GM19467 (cell line): Measurements from ENCODE around the gene PLAU.
A peak's percentile ranks its signal among the peaks of the same experiment; 100 is the strongest.
"Not testable (repeated sequence)": the region's sequence is repeated elsewhere in the genome, so short reads cannot be mapped to it uniquely, and the experiment has no call there.

Source experiments
- ATAC-seq: cut with Tn5 transposase; IDR thresholded peaks from one replicate; pipeline ENCODE4 v1.9.1; 2021; ENCODE audit warnings: mild to moderate bottlenecking, moderate library complexity; ENCODE audit not compliant: unreplicated experiment

PLAU gene

DNA sequence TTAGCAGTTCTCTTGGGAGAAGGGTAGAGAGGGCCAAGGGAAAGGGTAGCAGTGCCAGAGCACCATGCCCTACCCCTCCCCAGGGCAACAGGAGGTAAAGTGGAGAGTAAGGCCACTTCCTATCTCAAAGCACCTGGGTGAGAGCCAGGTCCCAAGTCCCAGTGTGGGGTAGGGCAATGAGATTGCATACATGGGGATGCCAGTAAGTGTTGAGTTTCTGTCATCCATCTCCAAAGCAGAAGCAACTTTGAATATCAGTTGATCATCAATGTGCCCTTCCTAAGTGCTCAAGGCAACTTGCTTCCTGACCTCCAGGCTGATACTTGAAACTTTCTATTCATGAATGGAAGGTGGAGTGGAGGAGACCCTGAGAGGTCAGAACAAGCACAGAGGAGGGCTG, 34.4 kb upstream of the PLAU start:
- ATAC-seq = no peak

DNA sequence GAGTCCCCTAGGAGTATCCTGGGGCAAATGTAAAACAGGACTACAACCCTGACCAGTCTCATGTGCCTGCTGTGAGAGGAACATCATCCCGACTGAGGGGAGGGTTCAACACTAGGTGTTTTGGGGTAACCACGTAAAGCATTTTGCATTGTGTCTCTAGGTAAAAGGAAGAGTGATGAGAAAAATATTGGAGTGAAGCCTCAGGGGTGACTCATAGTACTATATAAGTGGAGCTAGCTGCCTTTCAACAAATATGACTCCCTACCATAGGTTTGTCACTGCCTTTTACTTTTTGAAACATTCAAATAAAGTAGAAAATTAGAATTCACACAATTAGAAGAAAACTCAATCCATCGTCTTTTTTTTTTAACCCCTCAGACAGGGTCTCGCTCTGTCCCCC, 34.0 kb upstream of the PLAU start:
- no peak for ATAC-seq

DNA sequence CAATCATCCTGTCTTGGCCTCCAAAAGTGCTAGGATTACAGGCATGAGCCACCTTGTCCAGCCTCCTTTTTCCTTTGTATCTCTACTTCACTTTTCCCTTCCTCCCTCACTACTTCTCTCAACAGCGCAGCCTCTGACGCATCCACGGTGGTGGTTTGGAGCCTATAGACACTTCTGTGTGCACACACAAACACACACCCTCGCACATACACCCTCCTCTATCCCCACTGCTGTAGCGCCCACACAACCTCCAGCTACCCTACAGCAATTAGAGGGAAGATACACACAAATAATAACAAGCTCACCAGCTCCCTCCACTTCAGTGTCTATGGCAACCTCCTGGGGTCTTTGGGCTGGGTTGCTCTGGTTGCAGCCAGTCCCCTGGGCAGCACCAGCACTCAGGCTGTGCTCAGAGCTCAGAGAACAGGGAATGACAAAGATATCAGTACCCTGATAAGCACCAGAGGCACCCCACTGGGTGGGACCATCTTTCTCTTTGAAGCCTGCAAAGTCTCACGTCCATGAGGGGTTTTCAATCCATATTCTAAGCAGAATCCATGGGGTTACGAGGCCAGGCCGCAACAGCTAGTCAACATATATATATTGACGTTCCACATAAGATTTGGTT, 33.3 kb upstream of the PLAU start:
- no peak for ATAC-seq

DNA sequence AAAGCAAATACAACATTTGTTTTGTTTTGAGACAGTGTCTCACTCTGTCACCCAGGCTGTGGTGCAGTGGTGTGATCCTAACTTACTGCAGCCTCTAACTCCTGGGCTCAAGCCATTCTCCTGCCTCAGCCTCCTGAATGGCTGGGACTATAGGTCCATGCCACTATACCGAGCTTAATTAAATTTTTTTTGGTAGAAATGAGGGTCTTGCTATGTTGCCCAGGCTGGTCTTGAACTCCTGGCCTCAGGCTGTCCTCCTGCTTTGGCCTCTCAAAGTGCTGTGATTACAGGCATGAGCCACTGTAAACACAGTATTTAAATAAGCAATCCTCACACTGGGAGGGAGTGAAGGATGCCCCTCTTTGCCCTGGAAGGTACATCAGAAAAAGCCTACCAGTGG, 32.6 kb upstream of the PLAU start:
- ATAC-seq = no peak

DNA sequence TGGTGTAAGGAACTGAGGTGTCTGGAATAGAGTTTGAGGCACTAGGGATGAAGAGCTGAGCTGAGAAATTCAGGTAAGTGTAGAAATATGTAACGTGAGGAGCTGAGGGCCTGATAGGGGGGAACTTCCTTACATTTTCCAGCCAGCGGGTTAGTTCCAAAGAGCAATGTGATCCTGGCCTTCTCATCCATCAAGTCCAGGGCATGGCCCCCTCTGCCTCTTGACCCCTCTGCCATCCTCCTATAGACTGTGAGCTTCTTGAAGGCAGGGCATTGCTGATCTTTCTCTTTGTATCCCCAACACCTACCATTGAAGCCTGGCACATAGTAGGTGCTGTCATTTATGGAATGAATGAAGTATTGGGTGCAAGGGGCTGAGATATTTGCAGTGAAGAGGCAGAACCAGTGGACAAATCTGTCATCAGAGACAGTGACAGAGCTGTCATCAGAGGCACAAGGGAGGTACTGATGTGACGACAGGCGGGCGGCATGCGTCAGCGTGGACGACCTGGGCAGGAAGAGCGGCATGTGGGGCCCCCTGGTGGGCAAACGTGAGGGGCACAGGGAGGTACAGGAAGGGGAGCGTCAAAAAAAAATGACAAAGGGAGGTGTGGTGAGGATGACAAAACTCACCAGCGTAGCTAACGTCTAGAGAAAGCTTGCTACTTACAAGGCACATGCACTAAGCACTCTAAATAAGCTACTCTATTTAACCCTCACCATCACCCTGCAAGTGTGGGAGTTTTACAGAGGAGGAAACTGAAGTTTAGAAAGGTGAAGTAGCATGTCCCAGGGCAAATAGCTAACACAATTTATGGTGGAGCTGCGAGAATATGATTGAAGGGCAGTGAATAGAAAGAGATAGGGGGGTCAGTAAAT, 31.4 kb upstream of the PLAU start:
- peak; percentile 89 for ATAC-seq

DNA sequence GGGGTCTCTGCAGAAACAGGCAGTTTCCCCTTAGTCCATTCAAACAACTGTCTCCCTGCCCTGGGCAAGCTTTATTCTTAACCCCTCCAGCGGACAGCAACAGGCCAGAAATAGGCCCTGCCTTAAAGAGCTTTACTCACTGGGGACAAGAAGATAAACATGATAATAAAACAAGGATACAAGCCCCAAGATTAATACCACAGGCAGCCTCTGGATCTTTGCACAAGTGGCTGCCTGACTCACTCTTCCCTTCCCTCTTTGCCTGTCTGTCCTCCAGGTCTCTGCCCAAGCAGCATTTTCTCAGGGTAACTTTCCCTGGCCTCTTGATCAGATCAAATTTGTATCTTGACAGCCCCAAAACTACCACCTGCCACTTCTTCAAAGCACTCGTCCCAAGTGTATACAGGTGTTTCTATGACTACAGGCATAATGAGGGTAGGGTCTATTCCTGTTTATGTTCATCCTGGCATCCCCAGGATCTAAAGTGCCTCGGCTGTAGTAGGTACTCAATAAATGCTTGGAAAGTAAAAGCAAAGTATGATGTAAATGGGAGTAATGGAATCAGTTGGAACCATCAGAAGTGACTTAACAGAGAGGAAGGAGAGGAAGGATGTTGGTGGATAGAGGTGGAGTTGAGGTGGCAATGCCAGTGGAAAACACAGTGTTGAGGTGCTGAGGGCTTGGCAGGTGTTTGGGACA, 29.6 kb upstream of the PLAU start:
- no peak for ATAC-seq

DNA sequence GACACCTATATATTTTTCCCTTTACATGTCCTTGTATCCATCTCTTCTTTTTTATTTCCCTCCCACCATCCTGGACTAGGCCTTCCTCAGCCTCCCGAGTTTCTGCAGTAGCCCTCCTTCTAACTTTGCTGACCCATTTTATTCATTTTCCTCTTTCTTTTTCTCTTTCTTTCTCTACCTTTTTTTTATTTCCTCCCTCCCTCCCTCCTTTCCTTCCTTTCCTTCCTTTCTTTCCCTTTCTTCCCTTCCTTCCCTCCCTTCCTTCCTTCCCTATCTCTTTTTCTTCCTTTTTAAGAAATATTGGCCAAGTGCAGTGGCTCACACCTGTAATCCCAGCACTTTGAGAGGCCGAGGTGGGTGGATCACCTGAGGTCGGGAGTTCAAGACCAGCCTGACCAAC, 26.9 kb upstream of the PLAU start:
- no peak for ATAC-seq

DNA sequence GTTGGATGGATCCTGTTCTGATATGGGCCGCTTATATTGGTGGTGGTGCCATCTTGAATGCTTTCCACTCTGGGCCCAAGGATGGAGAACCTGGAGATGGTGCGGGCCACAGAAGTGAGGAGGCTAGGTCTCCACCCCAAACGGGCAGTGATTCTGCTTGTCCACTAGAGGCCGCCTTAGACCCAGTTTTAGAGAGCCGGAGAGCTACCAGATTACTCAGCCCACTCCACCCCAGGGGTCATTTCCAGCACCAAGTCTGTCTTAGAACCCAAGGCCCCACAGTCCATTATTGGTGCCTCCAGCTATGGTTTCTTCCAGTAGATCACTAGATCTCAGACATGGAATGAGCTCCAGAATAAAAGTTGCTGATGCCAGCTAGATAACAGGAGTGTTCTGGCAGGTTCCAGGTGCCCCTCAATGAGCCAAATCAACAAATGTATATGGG, 24.8 kb upstream of the PLAU start:
- peak; percentile 70 for ATAC-seq

DNA sequence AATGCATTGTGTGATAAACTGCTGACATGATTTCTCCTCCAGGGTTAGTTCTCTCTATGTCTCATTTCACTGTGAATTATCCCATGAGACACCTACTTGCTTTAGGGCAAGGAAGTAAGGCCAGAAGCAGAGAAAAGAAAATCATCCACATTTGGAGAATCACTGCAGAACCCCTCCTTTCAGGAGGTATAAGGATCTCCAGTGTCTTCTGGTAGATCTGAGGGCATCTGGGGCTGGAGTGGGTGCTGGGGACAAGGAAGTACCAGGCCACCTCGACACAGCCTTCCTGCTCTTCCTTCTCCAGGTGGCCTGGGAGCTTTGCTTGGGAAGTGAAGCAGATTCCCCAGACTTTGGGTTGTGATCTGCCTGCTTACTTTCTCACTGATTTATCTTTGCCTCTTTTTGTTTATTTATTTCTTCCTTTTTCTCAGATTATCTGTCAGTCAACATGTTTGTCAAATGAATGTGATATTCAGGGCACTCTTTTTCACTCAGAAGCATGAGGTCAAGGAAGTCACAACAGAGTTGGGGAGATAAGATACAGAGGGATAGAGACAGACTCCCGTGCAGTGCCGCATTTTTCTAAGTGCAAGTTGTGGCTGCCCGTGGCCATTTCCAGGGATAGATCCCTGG, 24.2 kb upstream of the PLAU start:
- ATAC-seq = no peak

DNA sequence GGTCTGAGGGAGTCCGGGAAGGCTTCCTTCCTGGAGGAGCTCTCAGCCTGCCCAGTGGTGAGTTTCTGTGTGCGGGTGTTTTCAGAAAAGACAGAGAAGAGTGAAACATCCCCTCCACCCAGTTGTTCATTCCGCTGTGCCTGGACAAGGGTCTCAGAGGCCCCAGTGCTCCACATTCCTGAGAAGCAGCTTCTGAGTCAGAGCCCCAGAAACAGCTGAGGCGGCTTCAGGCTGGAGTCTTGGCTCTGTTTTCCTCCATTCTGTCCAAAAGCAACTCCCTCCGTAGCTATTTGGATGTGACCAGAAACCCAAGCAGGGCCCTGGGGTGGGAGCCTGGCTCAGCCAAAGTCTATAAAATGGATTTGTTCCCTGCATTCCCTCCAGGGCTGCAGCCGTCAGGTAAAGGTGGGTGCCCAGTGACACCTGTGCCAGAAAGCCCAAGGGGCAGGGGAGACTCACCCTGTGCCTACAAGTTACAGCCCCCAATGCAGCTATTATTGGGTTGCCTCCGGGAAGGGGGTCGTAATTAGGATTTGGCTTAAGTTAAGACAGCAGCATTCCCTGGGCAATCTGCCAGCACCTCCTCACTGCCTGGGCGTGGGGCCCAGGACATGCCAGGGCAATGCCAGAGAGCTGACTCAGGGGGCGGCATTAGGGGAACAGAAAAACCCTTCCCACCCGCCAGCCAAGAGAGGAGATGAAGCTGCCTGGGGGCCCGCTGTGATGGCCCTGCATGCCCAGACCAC, 23.5 kb upstream of the PLAU start:
- no peak for ATAC-seq

DNA sequence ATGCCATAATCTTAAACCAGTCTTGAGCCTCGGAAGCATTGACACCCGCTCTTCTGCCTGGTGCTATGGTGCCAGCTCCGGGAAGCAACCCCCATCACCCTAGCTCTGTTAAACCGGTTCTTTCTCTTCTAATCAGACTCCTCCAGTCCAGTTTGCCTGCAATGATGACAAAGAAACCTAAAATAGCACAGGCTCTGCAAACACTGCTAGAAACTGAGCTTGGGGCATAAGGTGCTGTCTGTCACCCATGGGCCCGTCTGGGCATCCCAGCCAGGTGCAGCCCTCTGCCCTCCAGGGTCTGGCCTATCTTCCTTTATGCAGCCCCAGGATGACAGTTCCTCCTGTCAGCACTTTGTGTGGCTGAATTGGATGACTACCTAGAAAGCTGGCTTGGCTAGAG, 22.4 kb upstream of the PLAU start:
- ATAC-seq = no peak

DNA sequence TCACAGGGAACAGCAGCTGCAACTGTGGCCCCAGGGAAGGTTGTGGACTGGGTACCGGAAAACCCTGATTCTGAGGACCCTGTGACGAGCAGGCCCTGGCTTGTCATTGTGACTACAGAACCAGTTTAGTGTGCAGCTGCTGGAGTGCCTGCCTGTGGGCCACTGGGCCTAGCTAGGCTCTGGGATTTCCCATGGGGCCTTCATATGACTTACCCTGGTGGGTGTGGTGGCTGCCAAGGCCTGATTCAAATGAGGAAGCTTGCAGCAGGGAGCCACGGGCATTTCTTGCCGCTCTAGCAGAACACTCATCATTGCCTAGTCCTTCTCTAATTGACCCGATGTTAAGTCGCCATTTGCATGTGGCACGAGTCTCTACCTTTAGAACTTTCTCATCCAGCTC, 21.9 kb upstream of the PLAU start:
- no peak for ATAC-seq

DNA sequence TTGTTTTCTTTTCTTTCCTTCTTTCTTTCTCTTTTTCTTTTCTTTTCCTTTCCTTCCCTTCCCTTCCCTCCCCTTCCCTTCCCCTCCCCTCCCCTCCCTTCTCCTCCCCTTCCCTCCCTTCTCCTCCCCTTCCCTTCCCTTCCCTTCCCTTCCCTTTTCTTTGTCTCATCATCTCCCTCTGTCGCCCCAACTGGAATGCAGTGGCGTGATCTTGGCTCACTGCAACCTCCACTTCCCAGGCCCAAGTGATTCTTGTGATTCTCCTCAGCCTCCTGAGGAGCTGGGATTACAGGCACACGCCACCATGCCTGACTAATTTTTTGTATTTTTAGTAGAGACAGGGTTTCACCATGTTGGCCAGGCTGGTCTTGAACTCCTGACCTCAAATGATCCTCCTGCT, 21.5 kb upstream of the PLAU start:
- not testable (repeated sequence) for ATAC-seq

DNA sequence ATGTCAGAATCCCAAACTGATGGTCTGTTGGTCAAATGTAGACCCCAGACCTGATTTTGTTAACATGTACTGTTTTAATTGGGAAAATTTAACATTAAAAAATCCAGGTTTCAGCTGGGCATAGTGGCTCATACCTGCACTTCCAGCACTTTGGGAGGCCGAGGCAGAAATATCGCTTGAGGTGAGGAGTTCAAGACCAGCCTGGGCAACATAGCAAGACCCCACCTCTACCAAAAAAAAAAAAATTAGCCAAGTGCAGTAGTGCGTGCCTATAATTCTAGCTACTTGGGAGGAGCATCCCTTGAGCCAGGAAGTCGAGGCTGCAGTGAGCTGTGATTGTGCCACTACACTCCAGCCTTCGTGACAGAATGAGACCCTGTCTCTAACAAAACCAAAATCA, 20.7 kb upstream of the PLAU start:
- no peak for ATAC-seq

DNA sequence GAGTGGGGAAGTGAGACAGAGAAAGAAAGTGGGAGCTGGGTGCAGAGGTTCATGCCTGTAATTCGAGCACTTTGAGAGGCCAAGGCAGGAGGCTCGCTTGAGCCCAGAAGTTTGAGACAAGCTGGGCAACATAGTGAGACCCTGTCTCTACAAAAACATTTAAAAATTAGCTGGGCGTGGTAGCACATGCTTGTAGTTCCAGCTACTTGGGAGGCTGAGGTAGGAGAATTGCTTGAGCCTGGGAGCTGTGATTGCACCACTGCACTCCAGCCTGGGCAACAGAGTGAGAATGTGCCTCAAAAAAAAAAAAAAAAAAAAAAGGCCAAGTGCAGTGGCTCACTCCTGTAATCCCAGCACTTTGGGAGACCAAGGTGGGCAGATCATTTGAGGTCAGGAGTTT, 20.1 kb upstream of the PLAU start:
- ATAC-seq = not testable (repeated sequence)

DNA sequence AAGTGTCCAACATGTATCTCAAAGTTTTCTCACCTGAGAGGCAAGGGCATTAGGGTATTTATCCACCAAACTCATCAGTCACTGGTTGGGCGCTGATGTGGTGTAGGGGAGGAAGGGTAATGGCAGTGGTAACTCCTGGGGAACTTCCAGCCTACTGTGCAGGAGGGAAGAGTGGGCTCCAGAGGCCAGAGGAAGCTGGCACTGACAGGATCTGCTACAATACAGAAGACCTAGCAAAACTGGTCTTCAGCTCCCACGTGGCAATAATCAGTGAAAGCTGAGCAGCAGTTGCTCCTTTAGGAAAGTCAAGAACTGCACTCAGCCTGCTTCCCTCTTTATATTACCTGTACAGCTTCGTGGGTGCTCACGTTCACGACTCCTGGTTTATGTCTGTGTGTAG, 19.4 kb upstream of the PLAU start:
- no peak for ATAC-seq

DNA sequence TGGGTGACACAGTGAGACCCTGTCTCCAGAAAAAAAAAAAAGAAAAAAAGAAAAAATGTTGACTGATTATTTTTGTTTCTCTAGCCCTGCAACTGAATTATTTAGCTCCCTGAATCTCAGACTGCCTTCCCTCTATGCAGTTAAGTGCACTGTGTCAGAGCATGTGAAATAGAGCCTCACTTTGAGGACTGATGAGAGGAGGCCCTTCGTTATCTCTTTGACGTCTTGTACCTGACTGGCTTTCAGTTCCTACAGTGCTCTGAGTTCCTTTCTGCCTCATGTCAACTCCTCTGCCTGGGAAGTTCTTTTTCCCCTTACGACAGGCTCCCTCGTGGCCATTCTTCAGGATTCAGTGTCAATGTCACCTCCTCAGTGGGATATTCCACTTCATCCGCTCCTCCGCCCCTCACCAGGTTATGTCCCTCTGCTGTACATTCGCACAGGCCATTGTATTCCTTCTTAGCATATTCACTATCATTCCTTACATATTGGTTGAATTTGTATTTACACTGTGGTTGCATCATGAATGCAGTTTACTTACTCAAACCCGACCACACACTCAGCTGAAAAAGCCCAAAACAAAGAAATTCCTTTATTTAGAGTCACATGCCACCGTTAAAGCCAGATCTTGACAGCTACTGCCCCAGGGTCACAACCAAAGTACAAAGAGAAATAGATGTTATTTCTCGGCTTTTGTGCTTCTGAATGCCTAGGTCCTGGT, 18.5 kb upstream of the PLAU start:
- ATAC-seq = no peak

DNA sequence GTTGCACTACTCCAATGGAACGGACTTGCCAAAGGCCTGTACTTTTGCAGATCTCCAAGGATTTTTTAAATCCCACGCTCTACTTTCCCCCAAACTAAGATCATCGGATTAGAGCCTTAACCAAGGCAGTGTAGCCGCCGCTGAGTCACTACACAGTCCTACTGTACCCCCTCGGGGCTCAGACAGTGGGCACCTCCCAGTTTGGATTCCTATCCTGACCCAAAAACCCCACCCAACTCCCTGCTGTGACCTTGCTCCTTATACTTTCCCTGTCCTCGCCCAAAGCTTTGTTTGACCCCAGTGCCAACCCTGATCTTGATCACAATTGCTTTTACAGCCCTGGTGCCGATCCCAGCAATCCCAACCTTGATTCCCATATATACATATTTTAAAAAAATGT, 17.5 kb upstream of the PLAU start:
- no peak for ATAC-seq

DNA sequence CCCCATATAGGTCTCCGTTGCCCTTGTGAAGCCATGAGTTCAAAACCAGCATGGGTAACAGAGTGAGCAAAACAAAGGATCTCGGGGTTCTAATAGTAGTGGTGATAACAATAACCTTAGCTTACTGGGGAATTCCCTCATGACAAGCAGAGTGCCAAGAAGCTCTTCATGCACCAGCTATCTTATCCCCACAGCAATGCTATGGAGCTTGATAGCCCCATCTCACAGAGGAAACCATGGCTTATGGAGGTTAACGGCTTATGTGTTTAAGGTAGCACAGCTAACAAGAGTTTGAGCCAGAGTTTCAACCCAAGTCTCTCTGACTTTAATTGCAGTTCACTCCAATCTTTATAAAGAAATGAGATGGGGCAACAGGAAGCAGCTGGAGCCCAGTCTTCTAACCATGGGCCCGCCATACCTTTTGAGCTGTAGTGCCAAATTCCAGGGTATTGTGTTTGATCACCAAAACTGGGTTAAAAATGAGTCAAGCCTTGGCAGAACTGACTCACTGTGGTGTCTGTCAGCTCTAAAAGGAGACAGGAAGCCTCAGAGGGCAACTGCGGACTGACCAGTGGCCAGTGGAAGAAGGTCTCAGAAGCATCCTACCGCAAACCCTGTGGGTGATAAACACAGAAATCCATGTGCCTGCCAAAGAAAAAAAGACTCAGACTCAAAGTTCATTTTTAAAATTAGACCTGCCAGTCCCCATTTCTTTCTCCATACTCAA, 16.5 kb upstream of the PLAU start:
- no peak for ATAC-seq
